ENCODE results near the gene ADA.

ADA gene

GRCh38 chr20:44580581-44581268 is 70.8 kb downstream of the ADA start:
- DNase-seq (ENCODE audit: low read depth in 2 of 2): no peak

- no peak for DNase-seq (ENCODE audit: low read depth in 2 of 2)
Observed at GRCh38 chr20:44579313-44580081, 72.0 kb downstream of the ADA start.

- no peak for DNase-seq (ENCODE audit: low read depth in 2 of 2)
Observed at GRCh38 chr20:44576297-44576696, 75.2 kb downstream of the ADA start.

GRCh38 chr20:44574372-44574771 is 77.1 kb downstream of the ADA start:
- no peak for DNase-seq (ENCODE audit: low read depth in 2 of 2)

- no peak for DNase-seq (ENCODE audit: low read depth in 2 of 2)
Observed at GRCh38 chr20:44573501-44573869, 78.0 kb downstream of the ADA start.

GRCh38 chr20:44572551-44573500 is 78.7 kb downstream of the ADA start:
- DNase-seq (ENCODE audit: low read depth in 2 of 2): no peak

GRCh38 chr20:44571362-44571988 is 80.0 kb downstream of the ADA start:
- no peak for DNase-seq (ENCODE audit: low read depth in 2 of 2)

- DNase-seq (ENCODE audit: low read depth in 2 of 2): no peak
Observed at GRCh38 chr20:44570367-44570766, 81.1 kb downstream of the ADA start.

Measured in stimulated activated CD8-positive, alpha-beta memory T cell treated with anti-CD3 and anti-CD28 coated beads, Interleukin-2, amount 100 ng/mL, for 1 hour (primary cell).